Type B pancreatic cell (in vitro differentiated cells): ENCODE measurements around the gene ADPRHL1. TPM values are rescaled to one million over a fixed set of nuclear protein-coding genes. Genes with fewer than 3 reads are reported as not detected.

Source experiments
- DNase-seq: peaks from one replicate; pipeline ENCODE4 v3.0.0; 2021; ENCODE audit warnings: mixed read lengths; ENCODE audit not compliant: unreplicated experiment; ENCODE audit errors: extremely low spot score
- H3K27ac Mint-ChIP-seq: 2 replicates; pipeline ENCODE4 v1.8.0; 2021; ENCODE audit warnings: mild to moderate bottlenecking, mixed read lengths
- H3K27me3 Mint-ChIP-seq: 2 replicates; pipeline ENCODE4 v1.8.0; 2021; ENCODE audit warnings: mixed read lengths
- H3K36me3 Mint-ChIP-seq: 2 replicates; pipeline ENCODE4 v1.8.0; 2021; ENCODE audit warnings: mixed read lengths
- H3K4me1 Mint-ChIP-seq: one replicate; pipeline ENCODE4 v1.8.0; 2021; ENCODE audit warnings: mixed read lengths; ENCODE audit not compliant: unreplicated experiment
- H3K4me3 Mint-ChIP-seq: 2 replicates; pipeline ENCODE4 v1.8.0; 2021; ENCODE audit warnings: mild to moderate bottlenecking, mixed read lengths
- H3K9me3 Mint-ChIP-seq: 2 replicates; pipeline ENCODE4 v1.8.0; 2021; ENCODE audit warnings: mixed read lengths
- CTCF ChIP-seq: fragments of 200-600 bp; sonication (generic); conservative IDR thresholded peaks from 2 replicates; pipeline ENCODE4 v1.5.0; 2021; ENCODE audit warnings: antibody characterized with exemption, mild to moderate bottlenecking
- long read RNA-seq: library from polyadenylated mRNA; unstranded; transcript quantifications from one replicate; pipeline ENCODE4 v2.0.0, GENCODE V29; 2020
- total RNA-seq: library from RNA; stranded (reverse); gene quantifications from 2 replicates; pipeline ENCODE4 v1.2.1, GENCODE V29; 2021; ENCODE audit warnings: low replicate concordance

ADPRHL1 gene
- 2.5 and 4.1 TPM in 2 replicates for total RNA-seq
- long read RNA-seq: 0 reads

DNA sequence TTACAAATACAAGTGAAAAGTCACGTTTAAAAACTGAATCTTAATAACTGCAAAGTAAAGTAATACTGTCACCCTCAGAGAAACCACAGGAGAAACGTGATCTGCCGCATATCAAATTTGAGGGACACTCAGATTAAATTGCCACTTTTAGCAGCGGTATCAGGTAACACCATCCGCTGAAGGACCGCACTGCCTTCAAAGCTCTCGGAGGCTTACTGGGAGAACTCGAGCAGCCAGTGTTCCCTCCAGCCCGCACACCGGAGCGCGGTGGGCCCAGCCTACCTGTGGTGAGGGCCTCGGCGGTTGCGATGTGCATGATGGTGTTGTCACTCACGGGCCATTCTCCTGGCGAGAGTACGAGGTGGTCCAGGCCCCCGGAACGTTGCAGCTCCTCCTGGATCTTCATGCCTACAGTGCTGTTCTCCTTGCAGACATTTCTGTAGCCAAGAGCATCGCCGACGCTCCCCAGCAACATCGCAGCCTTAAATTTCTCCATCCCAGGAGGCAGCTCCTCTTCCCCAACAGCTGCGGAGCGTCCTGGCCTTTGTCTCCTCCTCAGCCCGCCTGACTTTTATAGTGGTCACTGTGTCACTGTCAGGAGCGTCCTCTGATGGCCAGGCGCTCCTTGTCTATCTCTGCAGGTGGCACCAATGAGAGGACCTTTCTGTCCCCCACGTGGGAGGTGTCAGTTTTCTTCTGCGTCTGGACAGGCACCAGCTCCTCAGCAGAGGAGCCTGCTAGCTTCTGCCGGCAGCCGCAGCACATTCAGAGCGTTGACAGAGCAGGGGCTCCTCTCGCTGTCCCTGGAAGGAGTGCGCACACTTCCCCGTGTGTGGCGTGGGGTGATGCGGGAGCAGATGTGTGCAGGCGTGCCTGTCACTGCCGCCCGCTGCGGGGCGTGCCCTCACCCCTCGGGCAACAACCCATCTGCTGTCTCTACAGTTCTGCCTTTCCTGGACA lies at the start of gene ADPRHL1:
Gene ADPRHL1, minus strand, starts transcription at position 547 of the 960 bp plus-strand sequence. Its CDS starts 51 bp downstream, at position 496.
- Mint-ChIP-seq H3K27me3 (no peaks in the 10 kb centered on the region), H3K36me3 (no peaks in the 10 kb centered on the region), H3K27ac (no peak within 1 kb of the TSS), H3K4me1 (peaks cover 12% of the 10 kb centered on the region), H3K9me3 (no peaks in the 10 kb centered on the region), H3K4me3 (no peak within 1 kb of the TSS)
- DNase-seq: peak; percentile 54
- TF ChIP-seq CTCF: no peak

GRCh38 chr13:113502686-113503085 lies 49.4 kb upstream of the ADPRHL1 start:
- Mint-ChIP-seq H3K27me3 (no peaks in the 10 kb centered on the region), H3K4me3 (no peak overlapping the region), H3K27ac (no peak overlapping the region), H3K36me3 (peaks cover 14% of the 10 kb centered on the region), H3K9me3 (no peaks in the 10 kb centered on the region), H3K4me1 (no peaks in the 10 kb centered on the region)
- DNase-seq: peak; percentile 52
- TF ChIP-seq CTCF: no peak

GRCh38 chr13:113500530-113501265 lies 47.4 kb upstream of the ADPRHL1 start:
- H3K4me1 Mint-ChIP-seq: peaks cover 10% of the 10 kb centered on the region
- peaks cover 22% of the 10 kb centered on the region for H3K36me3 Mint-ChIP-seq
- no peaks in the 10 kb centered on the region for H3K27me3 Mint-ChIP-seq
- H3K27ac Mint-ChIP-seq: no peak overlapping the region
- no peak for TF ChIP-seq CTCF
- DNase-seq: no peak
- H3K4me3 Mint-ChIP-seq: no peak overlapping the region
- H3K9me3 Mint-ChIP-seq: no peaks in the 10 kb centered on the region

GRCh38 chr13:113499936-113500335 lies 46.6 kb upstream of the ADPRHL1 start:
- Mint-ChIP-seq H3K4me1 (peaks cover 17% of the 10 kb centered on the region), H3K27me3 (no peaks in the 10 kb centered on the region), H3K27ac (no peak overlapping the region), H3K36me3 (peaks cover 26% of the 10 kb centered on the region), H3K4me3 (no peak overlapping the region), H3K9me3 (no peaks in the 10 kb centered on the region)
- no peak for TF ChIP-seq CTCF
- DNase-seq: no peak

DNA sequence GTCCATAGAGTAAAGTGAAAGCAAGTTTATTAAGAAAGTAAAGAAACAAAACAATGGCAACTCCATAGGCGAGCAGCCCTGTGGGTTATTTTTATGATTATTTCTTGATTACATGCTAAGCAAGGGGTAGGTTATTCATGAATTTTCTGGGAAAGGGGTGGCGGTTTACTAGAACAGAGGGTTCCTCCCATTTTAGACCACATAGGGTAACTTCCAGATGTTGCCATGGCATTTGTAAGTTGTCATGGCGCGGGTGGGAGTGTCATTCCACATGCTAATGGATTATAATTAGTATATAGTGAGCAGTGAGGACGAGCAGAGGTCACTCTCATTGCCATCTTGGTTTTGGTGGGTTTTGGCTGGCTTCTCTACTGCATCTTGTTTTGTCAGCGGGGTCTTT lies 45.6 kb upstream of the ADPRHL1 start:
- H3K9me3 Mint-ChIP-seq: no peaks in the 10 kb centered on the region
- no peak for DNase-seq
- no peak overlapping the region for H3K27ac Mint-ChIP-seq
- no peak overlapping the region for H3K4me3 Mint-ChIP-seq
- H3K36me3 Mint-ChIP-seq: peaks cover 24% of the 10 kb centered on the region
- no peaks in the 10 kb centered on the region for H3K27me3 Mint-ChIP-seq
- TF ChIP-seq CTCF: no peak
- peaks cover 28% of the 10 kb centered on the region for H3K4me1 Mint-ChIP-seq
